GM18520 (cell line): ENCODE data around the gene RFXAP.

Experiments used
- ATAC-seq: cut with Tn5 transposase; IDR thresholded peaks from one replicate; pipeline ENCODE4 v1.9.1; 2021; ENCODE audit not compliant: unreplicated experiment

RFXAP gene

DNA sequence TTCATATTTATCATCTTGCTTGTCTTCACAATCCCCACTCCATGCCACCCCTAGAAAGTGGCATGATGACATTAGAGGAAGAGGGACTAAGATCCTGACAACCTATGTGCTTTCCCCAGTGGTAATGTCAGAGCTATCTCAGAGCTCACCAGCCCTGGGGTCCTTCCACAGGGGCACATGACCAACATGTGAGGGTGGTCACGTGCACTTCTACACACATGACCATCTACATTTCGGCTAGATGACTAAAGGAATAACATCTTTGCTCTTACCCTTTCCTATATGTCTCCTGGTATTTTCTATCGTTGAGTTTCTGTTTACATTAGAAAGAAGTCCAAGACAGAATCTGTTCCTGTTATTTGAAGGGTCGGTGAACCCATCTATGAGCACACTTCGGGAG lies 46.2 kb downstream of the RFXAP start:
- no peak for ATAC-seq

DNA sequence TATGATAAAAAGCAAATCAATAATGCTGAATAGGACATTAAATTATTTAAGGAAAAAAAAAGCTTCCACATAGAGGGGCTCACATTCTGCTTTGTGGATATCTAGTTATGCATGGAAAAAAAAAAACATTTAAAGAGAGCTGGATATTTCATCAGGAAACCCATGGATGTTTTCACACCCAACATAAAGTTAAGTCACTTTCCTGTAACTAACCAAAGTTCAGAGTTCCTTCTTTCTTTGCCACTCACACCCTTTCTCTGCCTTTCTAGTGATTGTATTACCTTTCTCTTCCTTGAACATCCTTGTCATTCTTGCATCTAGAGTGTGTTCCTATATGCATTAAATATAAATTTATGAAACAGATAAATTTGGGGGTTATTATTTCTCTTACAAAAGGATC lies 47.2 kb downstream of the RFXAP start:
- ATAC-seq, result no peak

DNA sequence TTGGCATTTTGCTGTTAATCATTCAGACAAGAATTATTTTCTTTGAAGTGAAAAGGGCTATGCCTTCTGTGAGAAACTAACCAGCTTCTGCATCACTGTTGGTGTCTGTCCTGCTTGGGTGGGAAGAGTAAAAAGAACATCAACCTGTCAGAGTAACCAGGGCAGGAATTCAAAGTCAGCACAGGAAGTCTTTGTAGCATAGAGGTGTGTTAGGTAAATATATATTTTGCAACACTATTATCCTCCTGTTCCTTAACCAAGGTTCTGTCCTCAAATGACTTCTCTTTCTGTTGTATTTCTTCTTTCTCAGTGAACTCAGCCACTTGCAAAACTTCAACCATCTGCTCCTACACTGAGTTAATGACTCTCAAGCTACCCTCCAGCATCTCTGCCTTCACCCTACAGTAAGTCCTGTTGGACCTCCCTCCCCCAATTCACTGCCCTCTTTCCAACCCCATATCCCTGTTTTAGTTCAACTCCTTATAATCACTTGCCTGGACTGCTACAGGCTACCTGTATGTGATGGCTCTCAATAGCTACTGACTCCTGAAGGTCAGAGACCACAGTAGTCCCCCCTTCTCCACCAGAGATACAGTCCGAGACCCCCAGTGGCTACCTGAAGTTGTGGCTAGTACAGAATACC lies 51.1 kb downstream of the RFXAP start:
- ATAC-seq, result no peak

DNA sequence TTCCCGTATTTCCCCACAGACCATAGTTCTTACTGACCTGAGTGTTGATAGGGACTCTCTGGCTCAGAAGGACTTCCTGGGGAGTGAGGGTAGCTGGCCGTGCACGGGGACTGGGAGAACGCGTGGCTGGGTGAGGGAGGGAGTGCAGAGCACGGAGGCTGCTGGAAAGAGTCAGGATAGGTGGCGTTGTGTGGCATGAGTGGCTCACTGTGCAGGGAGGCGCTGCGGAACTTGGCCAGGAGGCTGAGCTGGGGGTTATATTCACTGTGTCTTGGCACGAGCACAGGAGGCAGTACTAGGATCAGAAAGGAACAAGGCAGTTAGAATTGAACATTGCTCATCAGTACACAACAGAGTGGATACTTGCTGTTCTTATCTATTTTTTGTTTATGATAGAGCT lies 53.6 kb downstream of the RFXAP start:
- no peak for ATAC-seq

DNA sequence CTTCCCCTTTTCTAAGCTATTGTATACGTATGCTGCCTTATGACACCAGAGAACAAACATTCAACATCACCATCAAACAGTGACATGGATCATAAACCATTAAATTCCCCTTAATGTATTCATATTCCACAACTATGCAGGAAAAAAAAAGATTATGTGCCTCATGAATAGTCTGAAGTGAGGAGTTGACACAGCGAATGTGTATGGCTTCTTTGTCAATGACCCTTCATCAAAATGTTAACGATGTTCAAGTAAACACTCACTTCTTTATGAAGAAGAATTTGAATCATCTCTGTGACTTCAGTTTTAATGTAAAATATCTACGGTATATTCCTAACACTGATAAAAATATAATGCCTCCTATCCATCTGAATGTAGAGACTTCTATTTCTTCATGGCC lies 56.4 kb downstream of the RFXAP start:
- no peak for ATAC-seq

DNA sequence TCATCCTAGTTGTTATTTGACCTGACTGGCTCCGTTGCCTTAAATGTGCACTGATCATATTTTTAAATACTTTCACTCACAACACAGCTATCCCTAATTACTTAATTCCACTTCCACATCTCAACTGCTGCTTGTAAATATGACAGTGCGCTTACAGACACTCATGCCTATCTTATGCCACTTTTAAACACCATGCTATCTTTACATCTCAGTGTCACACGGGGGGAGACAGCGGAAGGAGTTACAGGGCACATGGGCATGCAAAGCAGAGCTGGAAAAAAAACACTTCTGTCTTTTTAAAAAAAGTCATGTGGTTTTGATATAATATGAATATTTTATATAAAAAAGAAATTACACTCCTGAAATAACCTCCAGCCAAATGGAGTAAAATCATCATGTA lies 56.9 kb downstream of the RFXAP start:
- no peak for ATAC-seq
